ENCODE data around the gene FGFR2.

DNA sequence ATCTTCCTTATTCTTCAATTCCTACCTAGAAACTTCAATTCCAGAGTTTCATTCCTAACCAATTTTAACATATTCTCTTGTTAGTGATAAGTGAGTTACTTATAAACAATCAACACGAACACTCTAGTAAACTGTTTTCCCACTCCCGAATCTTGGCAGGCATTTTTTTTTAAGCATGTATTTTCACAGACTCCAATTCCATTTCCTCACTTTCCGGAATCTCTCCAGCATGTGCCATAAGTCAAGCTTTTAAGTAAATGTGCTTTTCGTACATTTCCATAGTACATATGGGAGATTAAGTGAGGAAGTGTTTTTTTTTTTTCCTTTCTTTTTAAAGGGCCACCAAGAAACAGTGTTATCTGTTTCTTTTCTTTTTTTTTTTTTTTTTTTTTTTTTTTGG lies 89.1 kb downstream of the FGFR2 start:
- no peak for TF ChIP-seq GATA2 (IDR thresholded peaks at IDR 0.05; ENCODE audit: low read depth, low read length)
- no peak for TF ChIP-seq GATA3 (IDR thresholded peaks at IDR 0.05; ENCODE audit: low read depth, low read length)
